Parathyroid adenoma (tissue), 2 donors: ENCODE data around the gene STXBP6.

Source experiments
- H2AFZ ChIP-seq: fragments of 300-600 bp; sonication (generic); one replicate; pipeline ENCODE4 v1.7.0; 2017; ENCODE audit warnings: antibody characterized with exemption, mild to moderate bottlenecking
- H3K27ac ChIP-seq: fragments of 300-600 bp; sonication (generic); one replicate; pipeline ENCODE4 v1.7.0; 2017
- H3K27me3 ChIP-seq: fragments of 300-600 bp; sonication (generic); one replicate; pipeline ENCODE4 v1.7.0; 2017; ENCODE audit warnings: low read length; ENCODE audit not compliant: control insufficient read depth, insufficient read depth
- H3K36me3 ChIP-seq: fragments of 300-600 bp; sonication (generic); one replicate; pipeline ENCODE4 v1.7.0; 2017; ENCODE audit warnings: low read length; ENCODE audit not compliant: control insufficient read depth, insufficient read depth
- H3K4me1 ChIP-seq: fragments of 300-600 bp; sonication (generic); one replicate; pipeline ENCODE4 v1.7.0; 2017; ENCODE audit warnings: control low read depth
- H3K4me2 ChIP-seq: fragments of 300-600 bp; sonication (generic); one replicate; pipeline ENCODE4 v1.7.0; 2017; ENCODE audit warnings: low read length
- H3K4me3 ChIP-seq: fragments of 300-600 bp; sonication (generic); one replicate; pipeline ENCODE4 v1.7.0; 2017; ENCODE audit warnings: low read depth, low read length
- H3K79me2 ChIP-seq: fragments of 300-600 bp; sonication (generic); one replicate; pipeline ENCODE4 v1.7.0; 2017; ENCODE audit warnings: control low read depth
- H3K9ac ChIP-seq: fragments of 300-600 bp; sonication (generic); one replicate; pipeline ENCODE4 v1.7.0; 2017; ENCODE audit warnings: mild to moderate bottlenecking
- H3K9me3 ChIP-seq: fragments of 300-600 bp; sonication (generic); one replicate; pipeline ENCODE4 v1.7.0; 2017; ENCODE audit warnings: low read length; ENCODE audit not compliant: control insufficient read depth
- CTCF ChIP-seq: fragments of 300-600 bp; sonication (generic); IDR thresholded peaks from one replicate; pipeline ENCODE4 v1.7.0; 2017; ENCODE audit warnings: antibody characterized with exemption, mild to moderate bottlenecking
- donor health status: primary hyperparathyroidism.

STXBP6 gene

GRCh38 chr14:24761141-24761540 lies 288.8 kb downstream of the STXBP6 start:
- Histone ChIP-seq H3K27ac (no peak overlapping the region), H3K36me3 (no peaks in the 10 kb centered on the region), H3K27me3 (no peaks in the 10 kb centered on the region), H3K9ac (no peak overlapping the region), H3K79me2 (no peaks in the 10 kb centered on the region), H3K4me3 (no peak overlapping the region), H3K4me1 (no peaks in the 10 kb centered on the region), H2AFZ (no peak overlapping the region), H3K4me2 (no peak overlapping the region), H3K9me3 (no peaks in the 10 kb centered on the region)
- TF ChIP-seq CTCF = no peak
